IPS-18a (cell line): Measurements from ENCODE around the gene OR1D2.

Source experiments
- H3K27ac ChIP-seq: one replicate; pipeline ENCODE4 v1.5.1; 2013; ENCODE audit warnings: low read length
- H3K27me3 ChIP-seq: one replicate; pipeline ENCODE4 v1.6.1; 2013; ENCODE audit warnings: mild to moderate bottlenecking, low read length; ENCODE audit not compliant: control insufficient read depth, insufficient read depth
- H3K36me3 ChIP-seq: one replicate; pipeline ENCODE4 v1.6.1; 2013; ENCODE audit warnings: low read depth, low read length; ENCODE audit not compliant: control insufficient read depth
- H3K4me1 ChIP-seq: one replicate; pipeline ENCODE4 v1.6.1; 2013; ENCODE audit warnings: low read depth, low read length; ENCODE audit not compliant: control insufficient read depth
- H3K4me3 ChIP-seq: one replicate; pipeline ENCODE4 v1.5.1; 2013; ENCODE audit warnings: low read length
- H3K9ac ChIP-seq: one replicate; pipeline ENCODE4 v1.6.1; 2013; ENCODE audit warnings: mild to moderate bottlenecking, low read length, moderate library complexity
- H3K9me3 ChIP-seq: one replicate; pipeline ENCODE4 v1.6.1; 2013; ENCODE audit warnings: low read depth, low read length; ENCODE audit not compliant: control insufficient read depth

The OR1D2 gene

GRCh38 chr17:3043737-3044365, 60.4 kb downstream of the OR1D2 start:
- no peak overlapping the region for H3K4me3 ChIP-seq
- peaks cover 13% of the 10 kb centered on the region for H3K9me3 ChIP-seq
- no peak overlapping the region for H3K27ac ChIP-seq
- no peak overlapping the region for H3K9ac ChIP-seq
- no peaks in the 10 kb centered on the region for H3K36me3 ChIP-seq
- H3K4me1 ChIP-seq = no peaks in the 10 kb centered on the region
- H3K27me3 ChIP-seq = no peaks in the 10 kb centered on the region

DNA sequence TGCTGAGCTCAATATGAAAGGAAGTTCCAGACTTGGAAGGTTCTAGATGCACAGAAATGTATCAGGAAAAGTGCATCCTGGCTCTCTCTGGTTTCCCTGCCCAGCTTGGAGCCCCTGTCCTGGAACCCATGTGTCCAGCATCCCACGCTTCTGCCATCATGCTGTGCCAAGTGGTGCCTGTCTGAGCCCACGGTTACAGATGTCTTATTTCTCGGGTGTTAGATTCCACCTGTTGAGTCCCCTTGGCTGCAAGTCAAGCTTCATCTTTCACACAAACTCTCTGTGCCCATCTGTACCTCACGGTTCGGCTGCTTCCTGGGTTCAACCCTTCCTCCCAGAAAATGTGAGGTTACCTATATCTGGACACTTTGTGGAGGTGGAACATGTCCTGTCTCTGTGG, 63.3 kb downstream of the OR1D2 start:
- H3K9ac ChIP-seq = no peak overlapping the region
- no peak overlapping the region for H3K4me3 ChIP-seq
- no peak overlapping the region for H3K27ac ChIP-seq
- no peaks in the 10 kb centered on the region for H3K27me3 ChIP-seq
- H3K9me3 ChIP-seq = peaks cover 13% of the 10 kb centered on the region
- no peaks in the 10 kb centered on the region for H3K4me1 ChIP-seq
- no peaks in the 10 kb centered on the region for H3K36me3 ChIP-seq

- no peaks in the 10 kb centered on the region for H3K27me3 ChIP-seq
- H3K9ac ChIP-seq = no peak overlapping the region
- H3K36me3 ChIP-seq = no peaks in the 10 kb centered on the region
- H3K27ac ChIP-seq = no peak overlapping the region
- H3K4me1 ChIP-seq = no peaks in the 10 kb centered on the region
- H3K4me3 ChIP-seq = no peak overlapping the region
- H3K9me3 ChIP-seq = peaks cover 13% of the 10 kb centered on the region
Measured at GRCh38 chr17:3039736-3040135, 64.5 kb downstream of the OR1D2 start.

GRCh38 chr17:3038941-3039340, 65.3 kb downstream of the OR1D2 start:
- Histone ChIP-seq H3K9ac (no peak overlapping the region), H3K27me3 (no peaks in the 10 kb centered on the region), H3K4me1 (no peaks in the 10 kb centered on the region), H3K9me3 (peaks cover 8% of the 10 kb centered on the region), H3K36me3 (no peaks in the 10 kb centered on the region), H3K4me3 (no peak overlapping the region), H3K27ac (no peak overlapping the region)
